Mesenchymal stem cell (in vitro differentiated cells and primary cell): ENCODE data around the gene GNG11.
"Not testable (repeated sequence)": the region's sequence is repeated elsewhere in the genome, so short reads cannot be mapped to it uniquely, and the experiment has no call there.

ENCODE experiments used
- DNase-seq: peaks from one replicate; pipeline ENCODE4 v3.0.0-alpha.2; 2013
- H2AFZ ChIP-seq: one replicate; pipeline ENCODE4 v1.6.1; 2013; ENCODE audit warnings: low read depth, mild to moderate bottlenecking, control low read depth, inconsistent platforms, low read length, moderate library complexity
- H2AK5ac ChIP-seq: 2 replicates; pipeline ENCODE4 v1.6.1; 2013; ENCODE audit warnings: low read length, moderate library complexity, mild to moderate bottlenecking, inconsistent platforms; ENCODE audit not compliant: severe bottlenecking
- H2BK120ac ChIP-seq: one replicate; pipeline ENCODE4 v1.6.1; 2013; ENCODE audit warnings: low read depth, mild to moderate bottlenecking, inconsistent platforms, low read length, moderate library complexity
- H2BK12ac ChIP-seq, 2 experiments: one replicate each; pipeline ENCODE4 v1.6.1; 2013; ENCODE audit warnings: inconsistent platforms in 2 of 2, low read length in 2 of 2, mild to moderate bottlenecking in 2 of 2, moderate library complexity in 2 of 2, control low read depth in 1 of 2
- H2BK15ac ChIP-seq: one replicate; pipeline ENCODE4 v1.6.1; 2013; ENCODE audit warnings: mild to moderate bottlenecking, low read depth, inconsistent platforms; ENCODE audit not compliant: poor library complexity, severe bottlenecking
- H2BK5ac ChIP-seq: 2 replicates; pipeline ENCODE4 v1.6.1; 2013; ENCODE audit warnings: low read depth, mild to moderate bottlenecking, low read length, control low read depth, inconsistent platforms; ENCODE audit not compliant: poor library complexity, severe bottlenecking
- H3K14ac ChIP-seq, 2 experiments: one replicate each; pipeline ENCODE4 v1.6.1; 2013; ENCODE audit warnings: inconsistent platforms in 2 of 2, low read length in 2 of 2, control low read depth in 1 of 2, mild to moderate bottlenecking in 1 of 2, moderate library complexity in 1 of 2
- H3K18ac ChIP-seq, 2 experiments: one replicate each; pipeline ENCODE4 v1.6.1; 2013; ENCODE audit warnings: inconsistent platforms in 2 of 2, low read length in 2 of 2, control low read depth in 1 of 2, low read depth in 1 of 2, mild to moderate bottlenecking in 1 of 2
- H3K23ac ChIP-seq, 2 experiments: one replicate each; pipeline ENCODE4 v1.6.1; 2013; ENCODE audit warnings: inconsistent platforms in 2 of 2, low read length in 2 of 2, mild to moderate bottlenecking in 2 of 2, moderate library complexity in 2 of 2, control low read depth in 1 of 2
- H3K27ac ChIP-seq: 2 replicates; pipeline ENCODE4 v1.5.1; 2013; ENCODE audit warnings: mild to moderate bottlenecking, moderate library complexity, low read length, control low read depth, inconsistent platforms; ENCODE audit not compliant: poor library complexity, severe bottlenecking
- H3K27me3 ChIP-seq, 2 experiments: 2 replicates each; pipeline versions ENCODE4 v1.6.1 to v1.7.0; 2013; ENCODE audit warnings: low read length in 2 of 2, mild to moderate bottlenecking in 2 of 2, moderate library complexity in 2 of 2, control low read depth in 1 of 2, inconsistent platforms in 1 of 2; ENCODE audit not compliant: control insufficient read depth in 1 of 2, insufficient read depth in 1 of 2
- H3K36me3 ChIP-seq, 2 experiments: 2 replicates each; pipeline versions ENCODE4 v1.6.1 to v1.7.0; 2013; ENCODE audit warnings: low read length in 2 of 2, control low read depth in 1 of 2, inconsistent platforms in 1 of 2, low read depth in 1 of 2, mild to moderate bottlenecking in 1 of 2; ENCODE audit not compliant: insufficient read depth in 2 of 2, control insufficient read depth in 1 of 2
- H3K4ac ChIP-seq, 2 experiments: one replicate each; pipeline ENCODE4 v1.6.1; 2013; ENCODE audit warnings: inconsistent platforms in 2 of 2, low read length in 2 of 2, mild to moderate bottlenecking in 2 of 2, moderate library complexity in 2 of 2, control low read depth in 1 of 2, low read depth in 1 of 2
- H3K4me1 ChIP-seq: 2 replicates; pipeline ENCODE4 v1.6.1; 2013; ENCODE audit warnings: low read depth, low read length, control low read depth; ENCODE audit not compliant: control insufficient read depth, insufficient read depth
- H3K4me2 ChIP-seq: 2 replicates; pipeline ENCODE4 v1.6.1; 2013; ENCODE audit warnings: low read length, mild to moderate bottlenecking, inconsistent platforms; ENCODE audit not compliant: poor library complexity, severe bottlenecking
- H3K4me3 ChIP-seq, 2 experiments: 2 replicates each; pipeline versions ENCODE4 v1.5.1 to v1.7.0; 2013; ENCODE audit warnings: low read length in 2 of 2, mild to moderate bottlenecking in 2 of 2, control low read depth in 1 of 2, low read depth in 1 of 2; ENCODE audit not compliant: insufficient read depth in 1 of 2
- H3K79me1 ChIP-seq: replicated peaks from 2 replicates; pipeline ENCODE4 v1.6.1; 2013; ENCODE audit warnings: mild to moderate bottlenecking, control low read depth, low read length, inconsistent platforms; ENCODE audit not compliant: poor library complexity, severe bottlenecking
- H3K9ac ChIP-seq: 2 replicates; pipeline ENCODE4 v1.7.0; 2013; ENCODE audit warnings: mild to moderate bottlenecking, low read length, moderate library complexity
- H3K9me3 ChIP-seq: 2 replicates; pipeline ENCODE4 v1.7.0; 2013; ENCODE audit warnings: mild to moderate bottlenecking, low read length; ENCODE audit not compliant: control insufficient read depth
- H4K8ac ChIP-seq: one replicate; pipeline ENCODE4 v1.6.1; 2013; ENCODE audit warnings: inconsistent platforms, mild to moderate bottlenecking, low read length, moderate library complexity
- H4K91ac ChIP-seq: one replicate; pipeline ENCODE4 v1.6.1; 2013; ENCODE audit warnings: mild to moderate bottlenecking, low read length, inconsistent platforms
- WGBS: methylation state at CpG from one replicate; pipeline ENCODE4 v1.1.7; 2013; ENCODE audit warnings: mixed read lengths; 5-methylcytosine and 5-hydroxymethylcytosine counted together

GNG11 gene

GRCh38 chr7:93906267-93906666 lies 15.3 kb upstream of the GNG11 start, which contains the start of gene GNGT1:
GNGT1 (plus strand) TSS chr7:93906567; CDS start chr7:93906747, 180 bp downstream.
- no peak within 1 kb of the TSS for H4K91ac ChIP-seq
- H3K4ac ChIP-seq: no peak within 1 kb of the TSS
- 78% methylated on average over 1 of the region's 3 CpGs for WGBS
- H2BK15ac ChIP-seq: no peak within 1 kb of the TSS
- H3K14ac ChIP-seq: no peak within 1 kb of the TSS
- H3K9ac ChIP-seq: no peak within 1 kb of the TSS
- no peaks in the 10 kb centered on the region for H3K79me1 ChIP-seq
- no peaks in the 10 kb centered on the region for H3K36me3 ChIP-seq
- no peak within 1 kb of the TSS for H3K18ac ChIP-seq
- H3K9me3 ChIP-seq: no peaks in the 10 kb centered on the region
- H3K27ac ChIP-seq: no peak within 1 kb of the TSS
- no peaks in the 10 kb centered on the region for H3K27me3 ChIP-seq
- H4K8ac ChIP-seq: no peak within 1 kb of the TSS
- DNase-seq: no peak
- no peak within 1 kb of the TSS for H2AK5ac ChIP-seq
- H2AFZ ChIP-seq: no peak within 1 kb of the TSS
- no peaks in the 10 kb centered on the region for H3K4me1 ChIP-seq
- no peak within 1 kb of the TSS for H2BK5ac ChIP-seq
- no peak within 1 kb of the TSS for H2BK120ac ChIP-seq
- no peak within 1 kb of the TSS for H3K23ac ChIP-seq
- no peak within 1 kb of the TSS for H2BK12ac ChIP-seq
- no peak within 1 kb of the TSS for H3K4me2 ChIP-seq
- H3K4me3 ChIP-seq: no peak within 1 kb of the TSS

- Histone ChIP-seq H2AFZ (no peak overlapping the region), H2BK15ac (no peak overlapping the region), H4K8ac (no peak overlapping the region), H3K4me2 (no peak overlapping the region), H3K4ac (no peak overlapping the region), H3K79me1 (no peaks in the 10 kb centered on the region), H2BK5ac (no peak overlapping the region), H3K4me1 (no peaks in the 10 kb centered on the region), H3K27me3 (no peaks in the 10 kb centered on the region), H3K27ac (no peak overlapping the region), H3K9ac (peak overlapping the region; percentile 65), H3K23ac (no peak overlapping the region), H3K14ac (no peak overlapping the region), H3K4me3 (no peak overlapping the region), H3K9me3 (no peaks in the 10 kb centered on the region), H4K91ac (no peak overlapping the region), H2BK120ac (no peak overlapping the region), H3K18ac (no peak overlapping the region), H2BK12ac (no peak overlapping the region), H3K36me3 (no peaks in the 10 kb centered on the region), H2AK5ac (no peak overlapping the region)
- no CpG with 5 or more reads among the region's 3 CpGs for WGBS
- DNase-seq: peak; percentile 58
Measured at GRCh38 chr7:93910076-93910994, 11.2 kb upstream of the GNG11 start.

GRCh38 chr7:93911242-93911641 lies 10.3 kb upstream of the GNG11 start:
- H3K9me3 ChIP-seq, H4K91ac ChIP-seq, H3K4me3 ChIP-seq, H2AK5ac ChIP-seq, H2BK5ac ChIP-seq, H3K14ac ChIP-seq, H3K27ac ChIP-seq, H4K8ac ChIP-seq, H3K4ac ChIP-seq, H2AFZ ChIP-seq, H2BK12ac ChIP-seq, H2BK120ac ChIP-seq, H3K23ac ChIP-seq, H3K79me1 ChIP-seq, H3K4me2 ChIP-seq, H3K36me3 ChIP-seq, DNase-seq, H3K4me1 ChIP-seq, H2BK15ac ChIP-seq, H3K27me3 ChIP-seq, H3K18ac ChIP-seq: not testable (repeated sequence)
- no CpG with 5 or more reads among the region's 3 CpGs for WGBS
- H3K9ac ChIP-seq: peak overlapping the region; percentile 65

- not testable (repeated sequence) for H3K14ac ChIP-seq, H2AK5ac ChIP-seq, H3K9me3 ChIP-seq, H2BK5ac ChIP-seq, H2BK12ac ChIP-seq, H2AFZ ChIP-seq, H3K23ac ChIP-seq, H3K4ac ChIP-seq, H3K4me3 ChIP-seq, H2BK15ac ChIP-seq, H2BK120ac ChIP-seq, H3K27me3 ChIP-seq, H3K36me3 ChIP-seq, H3K18ac ChIP-seq, H3K79me1 ChIP-seq, H3K4me1 ChIP-seq, DNase-seq, H4K8ac ChIP-seq, H3K27ac ChIP-seq, H4K91ac ChIP-seq, H3K4me2 ChIP-seq, H3K9ac ChIP-seq
Measured at GRCh38 chr7:93911661-93912060, 9.9 kb upstream of the GNG11 start.
